ENCODE results near the gene RABEP2. TPM values are rescaled to one million over a fixed set of nuclear protein-coding genes. Genes with fewer than 3 reads are reported as not detected.

RABEP2 gene
- total RNA-seq, 1 experiment from 2014 or later = 13.4 TPM

DNA sequence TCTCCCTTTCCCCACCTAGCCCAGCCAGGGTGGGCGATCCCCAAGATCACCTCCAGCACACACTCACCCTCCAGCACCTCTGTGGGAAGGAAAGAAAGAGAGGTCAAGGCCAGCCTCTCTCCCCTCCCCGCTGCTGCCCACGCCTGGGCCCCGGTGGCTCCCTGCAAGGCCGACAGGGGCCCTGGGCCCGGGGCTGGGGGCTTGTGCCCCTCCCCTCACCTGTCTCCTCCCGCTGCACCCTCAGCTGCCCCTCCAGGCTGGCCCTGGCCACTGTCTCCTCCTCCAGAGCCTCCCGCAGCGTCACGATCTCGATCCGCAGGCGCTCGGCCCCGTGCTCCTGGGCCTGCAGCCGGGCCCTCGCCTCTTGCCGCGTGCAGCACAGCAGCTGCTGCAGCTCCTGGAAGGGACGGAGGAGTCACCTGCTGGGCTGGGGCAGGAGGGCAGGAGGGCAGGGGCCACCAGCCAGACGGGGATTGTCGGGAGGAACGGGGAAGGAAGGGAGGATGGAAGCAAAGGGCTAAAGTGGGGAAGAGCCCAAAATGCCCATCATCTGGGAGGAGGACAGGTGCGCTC lies 19.2 kb downstream of the RABEP2 start:
- H3K4me1 ChIP-seq (ENCODE audit: control insufficient read depth in 1 of 2, insufficient read depth in 2 of 2, low read length in 2 of 2) = peaks cover 11% of the 10 kb centered on the region in 2 experiments
- no peaks in the 10 kb centered on the region for H3K36me3 ChIP-seq (ENCODE audit: control insufficient read depth in 1 of 2, insufficient read depth in 2 of 2, low read length in 2 of 2)
- CTCF ChIA-PET = no interaction called here
- H3K9me3 ChIP-seq (ENCODE audit: control insufficient read depth in 1 of 2, insufficient read depth in 1 of 2, low read depth in 1 of 2, low read length in 2 of 2) = no peaks in the 10 kb centered on the region
- RAD21 ChIA-PET (ENCODE audit: low non-redundant PET in 1 of 2, low total read pairs in 2 of 2, uncharacterized antibody in 2 of 2, unreplicated experiment in 2 of 2) = no interaction called here
- intact Hi-C loops (cut with micrococcal nuclease) = no loop called here
- H2AFZ ChIP-seq (ENCODE audit: low read depth, low read length, poor library complexity, severe bottlenecking) = no peak overlapping the region
- no peak overlapping the region for H3K4me3 ChIP-seq (replicated peaks in 1 of 2; ENCODE audit: low read depth in 1 of 2, low read length in 2 of 2)
- no peak for ATAC-seq
- no peak for DNase-seq (ENCODE audit: low read depth, low spot score)
- no peaks in the 10 kb centered on the region for H4K20me1 ChIP-seq (ENCODE audit: insufficient read depth)
- TF ChIP-seq EZH2 (IDR thresholded peaks at IDR 0.05) = no peak
- no peak for TF ChIP-seq FOSL1 (IDR thresholded peaks at IDR 0.05; ENCODE audit: low read depth)
- TF ChIP-seq SRF (IDR thresholded peaks at IDR 0.05; ENCODE audit: low read depth) = no peak
- TF ChIP-seq, protein P1, sequence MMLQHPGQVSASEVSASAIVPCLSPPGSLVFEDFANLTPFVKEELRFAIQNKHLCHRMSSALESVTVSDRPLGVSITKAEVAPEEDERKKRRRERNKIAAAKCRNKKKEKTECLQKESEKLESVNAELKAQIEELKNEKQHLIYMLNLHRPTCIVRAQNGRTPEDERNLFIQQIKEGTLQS (IDR thresholded peaks at IDR 0.05) = no peak
- no peak overlapping the region for H3K9ac ChIP-seq (ENCODE audit: low read length)
- H3K79me2 ChIP-seq (ENCODE audit: insufficient read depth, low read length) = no peaks in the 10 kb centered on the region
- no TSS peak for BruUV-seq (replicated peaks)
- H3K9me2 ChIP-seq (ENCODE audit: insufficient read depth) = no peaks in the 10 kb centered on the region
- H3K4me2 ChIP-seq (ENCODE audit: low read length) = no peak overlapping the region
- POLR2A ChIA-PET = no interaction called here
- H3K27ac ChIP-seq (ENCODE audit: low read depth, low read length) = no peak overlapping the region
- no peaks in the 10 kb centered on the region for H3K27me3 ChIP-seq (ENCODE audit: insufficient read depth, low read length)

DNA sequence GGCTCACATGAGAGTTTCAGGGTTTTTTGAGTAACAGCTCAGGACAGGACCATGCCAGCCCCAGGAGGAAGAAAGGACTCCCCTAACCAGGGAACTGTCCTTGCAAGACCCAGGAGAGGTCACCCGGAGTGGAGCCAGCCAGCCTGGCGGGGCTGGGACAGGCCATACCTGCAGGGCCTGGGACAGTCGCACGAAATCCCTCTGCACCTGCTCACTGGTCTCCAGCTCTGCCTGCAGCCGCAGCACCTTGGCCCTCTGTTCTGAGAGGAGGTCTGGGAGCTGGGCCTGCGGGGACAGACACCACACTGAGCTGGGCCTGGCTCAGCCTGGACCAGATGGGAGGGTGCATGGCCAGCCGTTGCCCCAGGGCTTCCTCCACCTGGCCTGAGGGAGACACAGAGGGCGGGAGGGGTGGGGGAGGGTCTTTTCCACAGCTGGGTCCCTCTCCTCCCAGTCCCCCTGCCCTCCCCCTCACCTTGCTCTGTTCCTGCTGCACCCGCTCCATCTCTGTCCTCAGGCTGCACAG lies 19.7 kb downstream of the RABEP2 start:
- Histone ChIP-seq H3K9me2 (ENCODE audit: insufficient read depth) (no peaks in the 10 kb centered on the region), H3K79me2 (ENCODE audit: insufficient read depth, low read length) (no peaks in the 10 kb centered on the region), H3K9me3 (ENCODE audit: control insufficient read depth in 1 of 2, insufficient read depth in 1 of 2, low read depth in 1 of 2, low read length in 2 of 2) (no peaks in the 10 kb centered on the region), H3K4me2 (ENCODE audit: low read length) (no peak overlapping the region), H3K4me1 (ENCODE audit: control insufficient read depth in 1 of 2, insufficient read depth in 2 of 2, low read length in 2 of 2) (peaks cover 5% of the 10 kb centered on the region in 2 experiments), H3K4me3 (replicated peaks in 1 of 2; ENCODE audit: low read depth in 1 of 2, low read length in 2 of 2) (no peak overlapping the region), H2AFZ (ENCODE audit: low read depth, low read length, poor library complexity, severe bottlenecking) (no peak overlapping the region), H3K27ac (ENCODE audit: low read depth, low read length) (no peak overlapping the region), H3K9ac (ENCODE audit: low read length) (no peak overlapping the region), H3K27me3 (ENCODE audit: insufficient read depth, low read length) (no peaks in the 10 kb centered on the region), H3K36me3 (ENCODE audit: control insufficient read depth in 1 of 2, insufficient read depth in 2 of 2, low read length in 2 of 2) (no peaks in the 10 kb centered on the region), H4K20me1 (ENCODE audit: insufficient read depth) (no peaks in the 10 kb centered on the region)
- no peak for ATAC-seq
- ChIA-PET CTCF (no interaction called here), POLR2A (no interaction called here), RAD21 (ENCODE audit: low non-redundant PET in 1 of 2, low total read pairs in 2 of 2, uncharacterized antibody in 2 of 2, unreplicated experiment in 2 of 2) (no interaction called here)
- intact Hi-C loops (cut with micrococcal nuclease) = no loop called here
- no peak for DNase-seq (ENCODE audit: low read depth, low spot score)
- TF ChIP-seq EZH2 (IDR thresholded peaks at IDR 0.05) (no peak), CEBPB (IDR thresholded peaks at IDR 0.05; ENCODE audit: low read depth) (no peak), EGR1 (IDR thresholded peaks at IDR 0.05; ENCODE audit: low read depth) (no peak), ELF1 (IDR thresholded peaks at IDR 0.05; ENCODE audit: borderline replicate concordance, low read depth) (no peak), ZFX (IDR thresholded peaks at IDR 0.05) (no peak), SIN3A (IDR thresholded peaks at IDR 0.05; ENCODE audit: low read depth) (no peak), POLR2A (IDR thresholded peaks at IDR 0.05; ENCODE audit: borderline replicate concordance, extremely low read depth, insufficient read depth, insufficient read length) (no peak), EZH2phosphoT487 (IDR thresholded peaks at IDR 0.05; ENCODE audit: borderline replicate concordance) (no peak), SP1 (IDR thresholded peaks at IDR 0.05; ENCODE audit: low read depth) (no peak), CBX3 (IDR thresholded peaks at IDR 0.05; ENCODE audit: low read depth) (no peak), JUND (IDR thresholded peaks at IDR 0.05) (no peak), FOSL1 (IDR thresholded peaks at IDR 0.05; ENCODE audit: low read depth) (no peak), POLR2AphosphoS5 (IDR thresholded peaks at IDR 0.05; ENCODE audit: low read depth, low read length) (no peak), YY1 (IDR thresholded peaks at IDR 0.05; ENCODE audit: extremely low read depth, insufficient replicate concordance, low read depth, low read length) (no peak)
- TF ChIP-seq, protein P2, sequence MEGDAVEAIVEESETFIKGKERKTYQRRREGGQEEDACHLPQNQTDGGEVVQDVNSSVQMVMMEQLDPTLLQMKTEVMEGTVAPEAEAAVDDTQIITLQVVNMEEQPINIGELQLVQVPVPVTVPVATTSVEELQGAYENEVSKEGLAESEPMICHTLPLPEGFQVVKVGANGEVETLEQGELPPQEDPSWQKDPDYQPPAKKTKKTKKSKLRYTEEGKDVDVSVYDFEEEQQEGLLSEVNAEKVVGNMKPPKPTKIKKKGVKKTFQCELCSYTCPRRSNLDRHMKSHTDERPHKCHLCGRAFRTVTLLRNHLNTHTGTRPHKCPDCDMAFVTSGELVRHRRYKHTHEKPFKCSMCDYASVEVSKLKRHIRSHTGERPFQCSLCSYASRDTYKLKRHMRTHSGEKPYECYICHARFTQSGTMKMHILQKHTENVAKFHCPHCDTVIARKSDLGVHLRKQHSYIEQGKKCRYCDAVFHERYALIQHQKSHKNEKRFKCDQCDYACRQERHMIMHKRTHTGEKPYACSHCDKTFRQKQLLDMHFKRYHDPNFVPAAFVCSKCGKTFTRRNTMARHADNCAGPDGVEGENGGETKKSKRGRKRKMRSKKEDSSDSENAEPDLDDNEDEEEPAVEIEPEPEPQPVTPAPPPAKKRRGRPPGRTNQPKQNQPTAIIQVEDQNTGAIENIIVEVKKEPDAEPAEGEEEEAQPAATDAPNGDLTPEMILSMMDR (IDR thresholded peaks at IDR 0.05 in 2 of 3, conservative IDR thresholded peaks at IDR 0.05 in 1 of 3; ENCODE audit: borderline replicate concordance in 1 of 3, insufficient read depth in 1 of 3, low read depth in 2 of 3, low read length in 2 of 3) = no peak
- TF ChIP-seq, protein P3, sequence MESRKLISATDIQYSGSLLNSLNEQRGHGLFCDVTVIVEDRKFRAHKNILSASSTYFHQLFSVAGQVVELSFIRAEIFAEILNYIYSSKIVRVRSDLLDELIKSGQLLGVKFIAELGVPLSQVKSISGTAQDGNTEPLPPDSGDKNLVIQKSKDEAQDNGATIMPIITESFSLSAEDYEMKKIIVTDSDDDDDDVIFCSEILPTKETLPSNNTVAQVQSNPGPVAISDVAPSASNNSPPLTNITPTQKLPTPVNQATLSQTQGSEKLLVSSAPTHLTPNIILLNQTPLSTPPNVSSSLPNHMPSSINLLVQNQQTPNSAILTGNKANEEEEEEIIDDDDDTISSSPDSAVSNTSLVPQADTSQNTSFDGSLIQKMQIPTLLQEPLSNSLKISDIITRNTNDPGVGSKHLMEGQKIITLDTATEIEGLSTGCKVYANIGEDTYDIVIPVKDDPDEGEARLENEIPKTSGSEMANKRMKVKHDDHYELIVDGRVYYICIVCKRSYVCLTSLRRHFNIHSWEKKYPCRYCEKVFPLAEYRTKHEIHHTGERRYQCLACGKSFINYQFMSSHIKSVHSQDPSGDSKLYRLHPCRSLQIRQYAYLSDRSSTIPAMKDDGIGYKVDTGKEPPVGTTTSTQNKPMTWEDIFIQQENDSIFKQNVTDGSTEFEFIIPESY (IDR thresholded peaks at IDR 0.05; ENCODE audit: extremely low read depth, insufficient replicate concordance, low read length) = no peak
- TF ChIP-seq, protein P1 (IDR thresholded peaks at IDR 0.05) = no peak
- no TSS peak for BruUV-seq (replicated peaks)

Data from HCT116 (cell line).